Neuronal stem cell (in vitro differentiated cells): ENCODE data around the gene OPRL1.

Source experiments
- DNase-seq: peaks from one replicate; pipeline ENCODE4 v3.0.0-alpha.2; 2013; ENCODE audit warnings: low spot score
- H2AFZ ChIP-seq: one replicate; pipeline ENCODE4 v1.6.1; 2013; ENCODE audit warnings: mild to moderate bottlenecking, low read length, inconsistent platforms
- H2AK5ac ChIP-seq: 2 replicates; pipeline ENCODE4 v1.6.1; 2013; ENCODE audit warnings: low read depth, mild to moderate bottlenecking, inconsistent platforms, low read length, moderate library complexity, mixed read lengths
- H2BK120ac ChIP-seq: 2 replicates; pipeline ENCODE4 v1.6.1; 2013; ENCODE audit warnings: low read depth, mild to moderate bottlenecking, inconsistent platforms, low read length, moderate library complexity, mixed read lengths
- H2BK12ac ChIP-seq: one replicate; pipeline ENCODE4 v1.6.1; 2013; ENCODE audit warnings: low read length, inconsistent platforms
- H2BK15ac ChIP-seq: 2 replicates; pipeline ENCODE4 v1.6.1; 2013; ENCODE audit warnings: mild to moderate bottlenecking, low read length, inconsistent platforms, mixed read lengths
- H2BK5ac ChIP-seq: one replicate; pipeline ENCODE4 v1.6.1; 2013; ENCODE audit warnings: inconsistent platforms, mild to moderate bottlenecking, low read length, moderate library complexity
- H3K14ac ChIP-seq: one replicate; pipeline ENCODE4 v1.6.1; 2013; ENCODE audit warnings: low read length, inconsistent platforms
- H3K18ac ChIP-seq: 2 replicates; pipeline ENCODE4 v1.6.1; 2013; ENCODE audit warnings: low read length, inconsistent platforms
- H3K23ac ChIP-seq: 2 replicates; pipeline ENCODE4 v1.6.1; 2013; ENCODE audit warnings: low read depth, mild to moderate bottlenecking, mixed read lengths, low read length, inconsistent platforms; ENCODE audit not compliant: poor library complexity
- H3K27ac ChIP-seq: replicated peaks from 3 replicates; pipeline ENCODE4 v1.5.1; 2013; ENCODE audit warnings: low read length, inconsistent platforms
- H3K27me3 ChIP-seq, 3 experiments: 2 replicates each; pipeline ENCODE4 v1.6.1; 2013; ENCODE audit warnings: low read length in 3 of 3, mild to moderate bottlenecking in 2 of 3, inconsistent platforms in 1 of 3, low read depth in 1 of 3, mixed read lengths in 1 of 3, moderate library complexity in 1 of 3; ENCODE audit not compliant: control insufficient read depth in 3 of 3, insufficient read depth in 3 of 3
- H3K36me3 ChIP-seq, 2 donors: replicated peaks in 1 of 2; 2 replicates each; pipeline ENCODE4 v1.6.1; 2013; ENCODE audit warnings: low read length in 2 of 2; ENCODE audit not compliant: control insufficient read depth in 2 of 2, insufficient read depth in 2 of 2
- H3K4ac ChIP-seq: 2 replicates; pipeline ENCODE4 v1.6.1; 2013; ENCODE audit warnings: inconsistent platforms, mild to moderate bottlenecking, low read length, moderate library complexity
- H3K4me1 ChIP-seq, 2 donors: 1 replicate in 1 of 2; 2 replicates in 1 of 2; pipeline ENCODE4 v1.6.1; 2013; ENCODE audit warnings: low read length in 2 of 2, low read depth in 1 of 2; ENCODE audit not compliant: control insufficient read depth in 2 of 2, insufficient read depth in 1 of 2
- H3K4me2 ChIP-seq: one replicate; pipeline ENCODE4 v1.6.1; 2013; ENCODE audit warnings: mild to moderate bottlenecking, low read length, inconsistent platforms; ENCODE audit not compliant: insufficient read depth, poor library complexity, severe bottlenecking
- H3K4me3 ChIP-seq, 2 donors: 2 replicates each; pipeline ENCODE4 v1.5.1; 2013; ENCODE audit warnings: low read length in 2 of 2, mild to moderate bottlenecking in 2 of 2, inconsistent platforms in 1 of 2, moderate library complexity in 1 of 2
- H3K79me1 ChIP-seq: one replicate; pipeline ENCODE4 v1.6.1; 2013; ENCODE audit warnings: low read depth, mild to moderate bottlenecking, inconsistent platforms, low read length, moderate library complexity
- H3K9ac ChIP-seq: one replicate; pipeline ENCODE4 v1.6.1; 2013; ENCODE audit warnings: mild to moderate bottlenecking, low read depth, low read length, inconsistent platforms; ENCODE audit not compliant: poor library complexity
- H3K9me3 ChIP-seq, 2 donors: replicated peaks in 1 of 2; 2 replicates each; pipeline versions ENCODE3 to v1.6.1; 2013; ENCODE audit warnings: low read length in 2 of 2, mild to moderate bottlenecking in 2 of 2, inconsistent platforms in 1 of 2, low read depth in 1 of 2, mixed read lengths in 1 of 2, moderate library complexity in 1 of 2; ENCODE audit not compliant: control insufficient read depth in 2 of 2, insufficient read depth in 1 of 2
- H4K8ac ChIP-seq: one replicate; pipeline ENCODE4 v1.6.1; 2013; ENCODE audit warnings: low read depth, mild to moderate bottlenecking, inconsistent platforms, low read length, moderate library complexity
- H4K91ac ChIP-seq: one replicate; pipeline ENCODE4 v1.6.1; 2013; ENCODE audit warnings: low read length, low read depth, mild to moderate bottlenecking, inconsistent platforms; ENCODE audit not compliant: poor library complexity
- WGBS, 2 donors: extraction: QIAGEN DNeasy Blood & Tissue Kit; methylation state at CpG; one replicate each; pipeline ENCODE4 v1.1.7; 2013; ENCODE audit warnings: missing lambda C conversion rate in 2 of 2, mixed read lengths in 1 of 2; ENCODE audit not compliant: insufficient read length in 2 of 2, insufficient replicate concordance in 1 of 2; ENCODE audit errors: extremely low coverage in 2 of 2; 5-methylcytosine and 5-hydroxymethylcytosine counted together

The OPRL1 gene

DNA sequence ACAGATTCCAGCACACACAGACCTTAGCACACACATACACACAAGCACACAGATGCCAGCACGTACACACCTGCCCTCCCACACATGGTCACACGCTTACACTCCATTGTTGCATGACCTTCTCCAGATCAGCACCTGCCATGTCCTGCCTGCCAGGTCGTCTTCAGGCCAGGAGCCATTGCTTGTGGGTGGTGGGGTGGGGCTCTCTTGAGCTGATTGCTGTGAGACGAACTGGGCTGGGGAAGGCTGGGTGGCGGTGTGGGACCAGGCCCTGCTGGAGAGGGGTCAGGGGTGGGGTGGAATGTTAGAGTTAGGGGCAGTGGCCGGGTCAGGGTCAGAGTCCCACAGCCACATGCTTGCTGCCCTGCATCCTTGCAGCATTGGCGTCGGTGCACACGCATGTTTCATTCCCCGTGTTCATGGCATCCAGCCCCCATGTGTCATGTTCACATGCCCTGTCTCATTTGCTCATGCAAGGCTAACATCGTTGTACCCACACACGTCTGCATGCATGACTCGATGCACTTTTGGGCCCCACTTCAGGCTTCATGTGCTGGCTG is 34.0 kb downstream of the OPRL1 start:
- no peak overlapping the region for H3K9ac ChIP-seq
- H2BK15ac ChIP-seq = no peak overlapping the region
- H3K14ac ChIP-seq = peak overlapping the region; percentile 89
- H2BK120ac ChIP-seq = no peak overlapping the region
- peaks cover 0 to 60% (median 0%) of the 10 kb centered on the region in 3 experiments for H3K27me3 ChIP-seq
- no peak overlapping the region for H2BK12ac ChIP-seq
- DNase-seq = no peak
- H4K91ac ChIP-seq = no peak overlapping the region
- no peak overlapping the region for H3K4me2 ChIP-seq
- H3K36me3 ChIP-seq = no peaks in the 10 kb centered on the region
- no peak overlapping the region for H4K8ac ChIP-seq
- peak overlapping the region; percentile 61 for H2AK5ac ChIP-seq
- H3K4ac ChIP-seq = no peak overlapping the region
- no peak overlapping the region for H2AFZ ChIP-seq
- H2BK5ac ChIP-seq = peak overlapping the region; percentile 53
- H3K4me1 ChIP-seq = peaks cover 0 to 2% of the 10 kb centered on the region in 2 donors
- H3K79me1 ChIP-seq = peaks cover 3% of the 10 kb centered on the region
- H3K9me3 ChIP-seq = no peaks in the 10 kb centered on the region
- no peak overlapping the region for H3K4me3 ChIP-seq
- H3K27ac ChIP-seq = no peak overlapping the region
- H3K18ac ChIP-seq = peak overlapping the region; percentile 28
- H3K23ac ChIP-seq = peak overlapping the region; percentile 80
- WGBS, 2 donors = no CpG with 5 or more reads among the region's 13 CpGs

GRCh38 chr20:64114356-64114971 is 34.6 kb downstream of the OPRL1 start:
- Histone ChIP-seq H3K9me3 (no peaks in the 10 kb centered on the region), H2AK5ac (no peak overlapping the region), H4K91ac (no peak overlapping the region), H2BK5ac (peak overlapping the region; percentile 53), H3K27ac (no peak overlapping the region), H3K9ac (no peak overlapping the region), H2BK12ac (no peak overlapping the region), H3K36me3 (no peaks in the 10 kb centered on the region), H3K14ac (no peak overlapping the region), H3K4me3 (peak overlapping the region in 1 of 2 donors; percentile 36), H3K4me2 (no peak overlapping the region), H3K79me1 (peaks cover 3% of the 10 kb centered on the region), H3K23ac (peak overlapping the region; percentile 80), H3K4me1 (peaks cover 0 to 2% of the 10 kb centered on the region in 2 donors), H3K27me3 (peaks cover 0 to 56% (median 0%) of the 10 kb centered on the region in 3 experiments), H4K8ac (no peak overlapping the region), H2BK15ac (no peak overlapping the region), H3K4ac (peak overlapping the region; percentile 69), H2AFZ (no peak overlapping the region), H3K18ac (peak overlapping the region; percentile 19), H2BK120ac (no peak overlapping the region)
- WGBS, 2 donors = no CpG with 5 or more reads among the region's 14 CpGs
- no peak for DNase-seq

DNA sequence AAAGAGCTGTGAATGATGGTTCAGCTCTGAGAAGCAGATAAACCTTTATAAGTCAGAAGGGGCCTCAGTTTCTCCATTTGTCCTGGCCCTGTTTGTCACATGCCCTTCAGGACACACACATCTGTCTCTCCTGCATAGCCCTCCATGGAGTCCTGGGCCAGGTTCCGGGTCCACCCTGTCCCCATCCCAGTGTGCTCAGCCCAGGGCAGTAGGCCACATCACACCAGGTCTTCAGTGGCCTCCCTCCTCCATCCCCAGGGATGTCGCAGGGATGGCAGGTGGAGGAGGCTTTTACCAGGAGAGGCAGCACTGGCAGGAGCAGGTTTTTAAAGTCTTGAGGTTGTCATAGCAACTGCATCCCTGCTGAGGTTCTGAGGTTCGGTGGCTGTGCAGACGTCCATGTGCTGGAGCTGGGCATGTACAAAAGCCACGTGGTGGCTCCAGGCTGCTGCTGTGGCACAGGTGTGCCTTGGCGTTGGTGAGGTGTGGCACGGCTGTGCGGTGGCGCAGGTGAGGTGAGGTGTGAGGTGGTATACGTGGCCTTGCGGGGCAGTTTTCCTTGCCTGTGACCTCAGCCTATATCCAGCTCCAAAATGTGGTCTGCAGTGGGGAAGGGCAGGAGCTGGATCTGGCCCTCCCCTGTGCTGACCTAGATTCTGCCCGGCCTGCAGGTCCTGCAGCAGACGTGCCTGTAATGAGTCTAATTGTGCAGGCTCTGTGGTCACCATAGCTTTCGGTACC is 35.5 kb downstream of the OPRL1 start:
- WGBS, 2 donors = no CpG with 5 or more reads among the region's 14 CpGs
- Histone ChIP-seq H2BK120ac (peak overlapping the region; percentile 67), H2BK5ac (peak overlapping the region; percentile 53), H3K14ac (peak overlapping the region; percentile 82), H3K9me3 (no peaks in the 10 kb centered on the region), H2AFZ (no peak overlapping the region), H4K91ac (no peak overlapping the region), H2BK12ac (no peak overlapping the region), H3K36me3 (no peaks in the 10 kb centered on the region), H4K8ac (no peak overlapping the region), H3K27ac (no peak overlapping the region), H3K4ac (no peak overlapping the region), H2BK15ac (peak overlapping the region; percentile 81), H3K79me1 (peaks cover 3% of the 10 kb centered on the region), H3K4me1 (peaks cover 4% of the 10 kb centered on the region in 2 donors), H3K18ac (peak overlapping the region; percentile 64), H3K23ac (peak overlapping the region; percentile 43), H3K9ac (no peak overlapping the region), H3K4me3 (peak overlapping the region in 1 of 2 donors; percentile 70), H2AK5ac (peak overlapping the region; percentile 83), H3K4me2 (no peak overlapping the region), H3K27me3 (peaks cover 0 to 47% (median 0%) of the 10 kb centered on the region in 3 experiments)
- DNase-seq = no peak

DNA sequence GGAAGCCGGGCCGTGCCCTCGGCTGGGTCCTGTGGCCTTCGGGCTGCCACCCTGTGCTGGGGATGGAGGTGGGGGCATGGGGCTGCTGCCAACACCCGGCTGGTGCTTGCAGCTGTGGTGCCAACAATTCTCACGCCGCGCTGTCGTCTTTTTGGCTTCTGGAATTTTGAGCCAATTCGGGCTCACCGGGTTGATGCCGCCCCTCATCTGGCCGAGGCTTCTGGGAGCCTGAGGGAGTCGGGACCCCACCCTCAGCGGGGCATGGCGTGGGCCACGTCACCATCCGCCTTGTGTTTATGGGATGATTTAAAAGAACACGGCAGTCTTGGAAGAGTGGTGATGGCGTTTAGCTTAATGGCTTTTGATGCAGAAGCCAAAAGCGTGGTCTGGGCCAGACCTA is 36.1 kb downstream of the OPRL1 start:
- Histone ChIP-seq H4K8ac (no peak overlapping the region), H3K4me1 (peaks cover 4% of the 10 kb centered on the region in 2 donors), H3K4me3 (no peak overlapping the region), H3K23ac (peak overlapping the region; percentile 43), H3K4ac (no peak overlapping the region), H2BK5ac (peak overlapping the region; percentile 53), H2BK120ac (no peak overlapping the region), H4K91ac (no peak overlapping the region), H2AFZ (no peak overlapping the region), H3K14ac (no peak overlapping the region), H2BK15ac (no peak overlapping the region), H3K27ac (no peak overlapping the region), H3K9ac (no peak overlapping the region), H3K27me3 (peaks cover 0 to 42% (median 0%) of the 10 kb centered on the region in 3 experiments), H3K9me3 (no peaks in the 10 kb centered on the region), H3K18ac (no peak overlapping the region), H3K79me1 (peaks cover 3% of the 10 kb centered on the region), H2BK12ac (no peak overlapping the region), H3K36me3 (no peaks in the 10 kb centered on the region), H2AK5ac (no peak overlapping the region), H3K4me2 (no peak overlapping the region)
- no peak for DNase-seq
- WGBS, 2 donors = no CpG with 5 or more reads among the region's 21 CpGs
